Panc1 (cell line): ENCODE measurements around the gene ANKRD23.

Source experiments
- CTCF ChIP-seq: fragments of 450-650 bp; IDR thresholded peaks from 2 replicates; pipeline ENCODE4 v1.5.1; 2017; ENCODE audit warnings: mild to moderate bottlenecking
- POLR2AphosphoS5 ChIP-seq: IDR thresholded peaks from 2 replicates; pipeline ENCODE4 v1.6.1; 2012; ENCODE audit warnings: mild to moderate bottlenecking, low read depth, low read length, moderate library complexity
- SIN3A ChIP-seq: IDR thresholded peaks from 2 replicates; pipeline ENCODE4 v1.6.1; 2012; ENCODE audit warnings: low read depth, mild to moderate bottlenecking, low read length, moderate library complexity, borderline replicate concordance; ENCODE audit not compliant: insufficient read depth

DNA sequence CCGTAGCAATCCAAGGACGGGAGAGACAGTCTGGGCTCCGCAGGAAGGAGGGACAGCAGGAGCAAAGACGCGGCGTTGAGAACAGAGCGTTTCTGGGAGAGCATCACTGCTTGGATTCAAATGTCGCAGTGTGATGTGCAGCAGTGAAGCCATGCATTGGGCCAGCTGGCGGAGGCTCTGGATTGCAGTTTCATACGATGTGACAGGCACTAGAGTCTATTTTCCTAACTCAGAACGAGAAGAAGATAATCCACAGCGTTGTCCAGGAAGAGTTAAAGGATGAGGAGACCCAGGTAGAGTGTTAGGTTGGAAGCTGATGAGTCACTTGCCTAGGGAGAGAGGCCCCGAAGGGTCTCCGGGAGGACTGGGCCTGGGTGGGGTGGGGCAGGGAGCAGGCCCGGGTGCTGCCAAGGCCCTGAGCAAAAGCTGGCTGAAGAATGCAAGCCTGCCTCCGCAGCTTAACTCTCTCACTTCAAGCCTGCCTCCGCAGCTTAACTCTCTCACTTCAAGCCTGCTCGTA lies 43.7 kb upstream of the ANKRD23 start:
- TF ChIP-seq POLR2AphosphoS5 (no peak), SIN3A (no peak), CTCF (no peak)
